Left ventricle myocardium inferior (tissue), 1 donor: ENCODE data around the gene IL1RAPL1. TPM values are rescaled to one million over a fixed set of nuclear protein-coding genes. Genes with fewer than 3 reads are reported as not detected.

Experiments
- DNase-seq: peaks from one replicate; pipeline ENCODE4 v3.0.0-alpha.2; 2020
- H3K27ac ChIP-seq: fragments of 200-600 bp; replicated peaks from 2 replicates; pipeline ENCODE4 v1.8.0; 2021
- H3K27me3 ChIP-seq: fragments of 200-600 bp; 2 replicates; pipeline ENCODE4 v1.8.0; 2021; ENCODE audit warnings: low read depth
- H3K36me3 ChIP-seq: fragments of 200-600 bp; 2 replicates; pipeline ENCODE4 v1.8.0; 2021
- H3K4me1 ChIP-seq: fragments of 200-600 bp; 2 replicates; pipeline ENCODE4 v1.8.0; 2021
- H3K4me3 ChIP-seq: fragments of 200-600 bp; 2 replicates; pipeline ENCODE4 v1.8.0; 2021; ENCODE audit warnings: mild to moderate bottlenecking, moderate library complexity
- H3K9me3 ChIP-seq: fragments of 200-600 bp; replicated peaks from 2 replicates; pipeline ENCODE4 v1.8.0; 2021
- CTCF ChIP-seq: fragments of 200-600 bp; IDR thresholded peaks from 2 replicates; pipeline ENCODE4 v1.8.0; 2021; ENCODE audit warnings: antibody characterized with exemption, mild to moderate bottlenecking, borderline replicate concordance
- intact Hi-C: fragments of 100-400 bp; cut with micrococcal nuclease; formaldehyde crosslinking; loops from one replicate; pipeline ENCODE4 v1.11.0; 2022
- total RNA-seq: library from RNA; stranded (reverse); fragmentation: NEBNext Ultra II Directional; extraction: Animal tissue kit (Norgen Biotek cat#: 25700); gene quantifications from one replicate; pipeline ENCODE4 v1.2.1, GENCODE V29; 2021
- donor health status: DM: no; HTN: yes; CAD: no; lungs with severe emphysema.

The IL1RAPL1 gene
- total RNA-seq, 1 donor from 2014 or later = 1.9 TPM

- no peak for DNase-seq
- no peak overlapping the region for H3K27ac ChIP-seq
- no peaks in the 10 kb centered on the region for H3K27me3 ChIP-seq
- H3K4me1 ChIP-seq = no peaks in the 10 kb centered on the region
- H3K4me3 ChIP-seq = no peak overlapping the region
- H3K9me3 ChIP-seq = no peaks in the 10 kb centered on the region
- intact Hi-C loops = no loop called here
- H3K36me3 ChIP-seq = no peaks in the 10 kb centered on the region
- no peak for TF ChIP-seq CTCF
These were observed 543.7 kb downstream of the IL1RAPL1 start for GRCh38 chrX:29130905-29131304.

GRCh38 chrX:29136904-29137303, 549.7 kb downstream of the IL1RAPL1 start:
- intact Hi-C loops = no loop called here
- Histone ChIP-seq H3K27me3 (no peaks in the 10 kb centered on the region), H3K4me1 (no peaks in the 10 kb centered on the region), H3K4me3 (no peak overlapping the region), H3K27ac (no peak overlapping the region), H3K9me3 (no peaks in the 10 kb centered on the region), H3K36me3 (no peaks in the 10 kb centered on the region)
- DNase-seq = no peak
- no peak for TF ChIP-seq CTCF

GRCh38 chrX:29138003-29138402, 550.8 kb downstream of the IL1RAPL1 start:
- TF ChIP-seq CTCF = no peak
- Histone ChIP-seq H3K4me3 (no peak overlapping the region), H3K27me3 (no peaks in the 10 kb centered on the region), H3K4me1 (no peaks in the 10 kb centered on the region), H3K9me3 (no peaks in the 10 kb centered on the region), H3K36me3 (no peaks in the 10 kb centered on the region), H3K27ac (no peak overlapping the region)
- intact Hi-C loops = no loop called here
- no peak for DNase-seq

- intact Hi-C loops = no loop called here
- DNase-seq = no peak
- H3K27ac ChIP-seq = no peak overlapping the region
- H3K9me3 ChIP-seq = no peaks in the 10 kb centered on the region
- no peak overlapping the region for H3K4me3 ChIP-seq
- no peaks in the 10 kb centered on the region for H3K36me3 ChIP-seq
- TF ChIP-seq CTCF = no peak
- no peaks in the 10 kb centered on the region for H3K27me3 ChIP-seq
- no peaks in the 10 kb centered on the region for H3K4me1 ChIP-seq
These were observed 556.1 kb downstream of the IL1RAPL1 start for GRCh38 chrX:29143356-29143755.

GRCh38 chrX:29143756-29144155, 556.5 kb downstream of the IL1RAPL1 start:
- Histone ChIP-seq H3K27me3 (no peaks in the 10 kb centered on the region), H3K9me3 (no peaks in the 10 kb centered on the region), H3K27ac (no peak overlapping the region), H3K4me3 (no peak overlapping the region), H3K36me3 (no peaks in the 10 kb centered on the region), H3K4me1 (no peaks in the 10 kb centered on the region)
- DNase-seq = no peak
- intact Hi-C loops = no loop called here
- no peak for TF ChIP-seq CTCF

GRCh38 chrX:29145316-29145715, 558.1 kb downstream of the IL1RAPL1 start:
- no peak overlapping the region for H3K27ac ChIP-seq
- no peak for DNase-seq
- no peaks in the 10 kb centered on the region for H3K9me3 ChIP-seq
- H3K27me3 ChIP-seq = no peaks in the 10 kb centered on the region
- no peak for TF ChIP-seq CTCF
- intact Hi-C loops = no loop called here
- H3K4me3 ChIP-seq = no peak overlapping the region
- H3K36me3 ChIP-seq = no peaks in the 10 kb centered on the region
- no peaks in the 10 kb centered on the region for H3K4me1 ChIP-seq
